ENCODE measurements around the gene RNF224. TPM values are rescaled to one million over a fixed set of nuclear protein-coding genes. Genes with fewer than 3 reads are reported as not detected.
A peak's percentile ranks its signal among the peaks of the same experiment; 100 is the strongest.

RNF224 gene
- total and polyA plus RNA-seq, 2 of the 13 experiments (the other 11 are each of a cell fraction or from before 2014, with no cell fraction given): 0.09 TPM; not detected in 1

GRCh38 chr9:137240841-137241489, 13.7 kb downstream of the RNF224 start, which contains the start of gene TUBB4B (continued):
- TF ChIP-seq XRCC5 (optimal IDR thresholded peaks at IDR 0.05; ENCODE audit: low read length): no peak
- TF ChIP-seq ZFP36L2 (CRISPR knock-in tag; IDR thresholded peaks at IDR 0.05): no peak
- TF ChIP-seq RAD21 (CRISPR knock-in tag; IDR thresholded peaks at IDR 0.05): peak; percentile 69
- TF ChIP-seq THAP9 (CRISPR knock-in tag; IDR thresholded peaks at IDR 0.05; ENCODE audit: borderline replicate concordance): 0 out of 2 replicates have a peak, but pooled peaks have one; percentile 10
- no peak for TF ChIP-seq RNF2 (conservative IDR thresholded peaks at IDR 0.05; ENCODE audit: low read depth)
- TF ChIP-seq, protein P1, sequence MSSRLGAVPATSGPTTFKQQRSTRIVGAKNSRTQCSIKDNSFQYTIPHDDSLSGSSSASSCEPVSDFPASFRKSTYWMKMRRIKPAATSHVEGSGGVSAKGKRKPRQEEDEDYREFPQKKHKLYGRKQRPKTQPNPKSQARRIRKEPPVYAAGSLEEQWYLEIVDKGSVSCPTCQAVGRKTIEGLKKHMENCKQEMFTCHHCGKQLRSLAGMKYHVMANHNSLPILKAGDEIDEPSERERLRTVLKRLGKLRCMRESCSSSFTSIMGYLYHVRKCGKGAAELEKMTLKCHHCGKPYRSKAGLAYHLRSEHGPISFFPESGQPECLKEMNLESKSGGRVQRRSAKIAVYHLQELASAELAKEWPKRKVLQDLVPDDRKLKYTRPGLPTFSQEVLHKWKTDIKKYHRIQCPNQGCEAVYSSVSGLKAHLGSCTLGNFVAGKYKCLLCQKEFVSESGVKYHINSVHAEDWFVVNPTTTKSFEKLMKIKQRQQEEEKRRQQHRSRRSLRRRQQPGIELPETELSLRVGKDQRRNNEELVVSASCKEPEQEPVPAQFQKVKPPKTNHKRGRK (CRISPR knock-in tag; IDR thresholded peaks at IDR 0.05): no peak
- peak; percentile 68; the same call in 1 of the 2 replicates for TF ChIP-seq NCOA2 (CRISPR knock-in tag; IDR thresholded peaks at IDR 0.05)
- TF ChIP-seq JUN (CRISPR knock-in tag; IDR thresholded peaks at IDR 0.05): no peak
- peak; percentile 41 for TF ChIP-seq HNRNPLL (IDR thresholded peaks at IDR 0.05; ENCODE audit: low read depth, low read length, poor library complexity, severe bottlenecking)
- peak; percentile 90 for TF ChIP-seq ZSCAN9 (CRISPR knock-in tag; IDR thresholded peaks at IDR 0.05; ENCODE audit: borderline replicate concordance)
- no peak for TF ChIP-seq ZNF724P (CRISPR knock-in tag; IDR thresholded peaks at IDR 0.05; ENCODE audit: borderline replicate concordance)
- TF ChIP-seq TAF1 (CRISPR knock-in tag; IDR thresholded peaks at IDR 0.05): peak; percentile 97
- TF ChIP-seq CREM (IDR thresholded peaks at IDR 0.05): peak; percentile 63
- TF ChIP-seq CREM (CRISPR knock-in tag; IDR thresholded peaks at IDR 0.05): no peak
- peak; percentile 31 for TF ChIP-seq JARID2 (CRISPR knock-in tag; IDR thresholded peaks at IDR 0.05; ENCODE audit: insufficient replicate concordance)
- no peak for TF ChIP-seq ZNF280B (CRISPR knock-in tag; IDR thresholded peaks at IDR 0.05; ENCODE audit: borderline replicate concordance)
- no peak for TF ChIP-seq MATR3 (CRISPR knock-in tag; IDR thresholded peaks at IDR 0.05)
- no peak for TF ChIP-seq ZNF775 (CRISPR knock-in tag; IDR thresholded peaks at IDR 0.05; ENCODE audit: borderline replicate concordance)
- TF ChIP-seq, protein P2, sequence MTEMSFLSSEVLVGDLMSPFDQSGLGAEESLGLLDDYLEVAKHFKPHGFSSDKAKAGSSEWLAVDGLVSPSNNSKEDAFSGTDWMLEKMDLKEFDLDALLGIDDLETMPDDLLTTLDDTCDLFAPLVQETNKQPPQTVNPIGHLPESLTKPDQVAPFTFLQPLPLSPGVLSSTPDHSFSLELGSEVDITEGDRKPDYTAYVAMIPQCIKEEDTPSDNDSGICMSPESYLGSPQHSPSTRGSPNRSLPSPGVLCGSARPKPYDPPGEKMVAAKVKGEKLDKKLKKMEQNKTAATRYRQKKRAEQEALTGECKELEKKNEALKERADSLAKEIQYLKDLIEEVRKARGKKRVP (CRISPR knock-in tag; IDR thresholded peaks at IDR 0.05): no peak
- no peak for TF ChIP-seq PHF5A (CRISPR knock-in tag; IDR thresholded peaks at IDR 0.05; ENCODE audit: low read depth, unreplicated experiment)
- TF ChIP-seq RBAK (CRISPR knock-in tag; IDR thresholded peaks at IDR 0.05): no peak
- TF ChIP-seq HMGA1 (CRISPR knock-in tag; conservative IDR thresholded peaks at IDR 0.05): no peak
